Measurements from ENCODE around the gene PIN1. TPM values are rescaled to one million over a fixed set of nuclear protein-coding genes. Genes with fewer than 3 reads are reported as not detected.

Gene PIN1
- total RNA-seq, 1 experiment from 2014 or later: 63.3 TPM

DNA sequence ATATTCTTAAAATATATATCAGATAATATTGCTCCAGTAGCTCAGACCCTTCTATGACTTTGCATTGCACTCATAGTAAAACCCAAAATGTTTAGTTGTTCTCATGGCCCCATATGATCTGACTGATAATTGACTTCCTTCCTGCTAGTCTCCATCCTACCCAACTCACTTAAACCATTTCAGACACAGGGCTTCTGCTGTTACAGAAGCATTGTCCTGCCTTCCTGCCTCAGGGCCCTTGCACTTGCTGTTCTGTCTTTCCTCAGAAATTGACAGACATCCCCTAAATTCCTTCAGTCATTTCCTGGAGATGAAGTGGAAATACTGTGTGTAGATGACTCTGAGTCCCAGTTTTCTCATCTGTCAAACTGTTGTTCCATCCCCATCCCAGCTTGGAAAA is 36.0 kb upstream of the PIN1 start:
- Mint-ChIP-seq H3K27ac (ENCODE audit: unreplicated experiment) (no peak overlapping the region), H3K36me3 (ENCODE audit: insufficient read depth, unreplicated experiment) (no peaks in the 10 kb centered on the region), H3K27me3 (ENCODE audit: insufficient read depth, unreplicated experiment) (no peaks in the 10 kb centered on the region), H3K4me3 (ENCODE audit: unreplicated experiment) (no peak overlapping the region), H3K9me3 (ENCODE audit: unreplicated experiment) (no peaks in the 10 kb centered on the region), H3K4me1 (ENCODE audit: low read depth, unreplicated experiment) (no peaks in the 10 kb centered on the region)
- H3K9me3 ChIP-seq: no peaks in the 10 kb centered on the region
- no peaks in the 10 kb centered on the region for H3K36me3 ChIP-seq (ENCODE audit: control insufficient read depth, insufficient read depth, low read length)
- no peaks in the 10 kb centered on the region for H3K4me1 ChIP-seq
- H3K27me3 ChIP-seq (replicated peaks; ENCODE audit: control insufficient read depth, insufficient read depth, low read length): no peaks in the 10 kb centered on the region
- BruUV-seq (replicated peaks): no TSS peak
- H3K4me3 ChIP-seq (ENCODE audit: low read depth, low read length): no peak overlapping the region
- intact Hi-C loops (cut with micrococcal nuclease; ENCODE audit: unreplicated experiment): loop anchor here (5.0 kb wide), 1 partner anchor 592 kb away; no protein-coding TSS in a partner anchor
- CTCF ChIA-PET: no interaction called here
- no peak for TF ChIP-seq CTCF (IDR thresholded peaks at IDR 0.05; ENCODE audit: insufficient read depth in 1 of 2, low read depth in 1 of 2, low read length in 1 of 2, severe bottlenecking in 1 of 2, unreplicated experiment in 1 of 2)
- POLR2A ChIA-PET: interaction anchor here (0.6 kb wide), 1 partner anchor 31 kb away, joined by 5 read pairs; no protein-coding TSS in a partner anchor
- DNase-seq: no peak

DNA sequence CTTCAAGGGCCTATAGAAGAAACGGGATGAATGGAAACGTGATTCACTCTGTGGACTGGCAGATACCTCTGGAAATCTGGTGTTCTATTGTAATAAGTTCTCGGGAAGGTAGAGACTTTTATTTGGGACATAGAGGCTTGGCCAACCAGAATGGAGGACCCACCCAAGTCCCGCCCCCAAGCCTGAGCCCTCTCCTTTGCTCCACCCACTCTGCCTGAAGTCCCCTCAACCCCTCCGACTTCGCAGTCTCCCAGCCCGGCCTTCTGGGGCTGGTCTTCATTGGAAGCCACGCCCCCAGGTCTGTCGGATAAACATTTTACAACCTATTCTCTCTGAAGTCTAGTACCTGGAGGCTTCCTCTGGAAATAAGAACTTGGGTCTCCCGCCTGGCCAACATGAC is 33.1 kb upstream of the PIN1 start:
- no peaks in the 10 kb centered on the region for H3K36me3 ChIP-seq (ENCODE audit: control insufficient read depth, insufficient read depth, low read length)
- Mint-ChIP-seq H3K27ac (ENCODE audit: unreplicated experiment) (no peak overlapping the region), H3K4me1 (ENCODE audit: low read depth, unreplicated experiment) (no peaks in the 10 kb centered on the region), H3K4me3 (ENCODE audit: unreplicated experiment) (no peak overlapping the region), H3K27me3 (ENCODE audit: insufficient read depth, unreplicated experiment) (no peaks in the 10 kb centered on the region), H3K9me3 (ENCODE audit: unreplicated experiment) (no peaks in the 10 kb centered on the region), H3K36me3 (ENCODE audit: insufficient read depth, unreplicated experiment) (no peaks in the 10 kb centered on the region)
- CTCF ChIA-PET: no interaction called here
- intact Hi-C loops (cut with micrococcal nuclease; ENCODE audit: unreplicated experiment): no loop called here
- TF ChIP-seq CTCF (IDR thresholded peaks at IDR 0.05; ENCODE audit: insufficient read depth in 1 of 2, low read depth in 1 of 2, low read length in 1 of 2, severe bottlenecking in 1 of 2, unreplicated experiment in 1 of 2): no peak
- no peaks in the 10 kb centered on the region for H3K4me1 ChIP-seq
- no peaks in the 10 kb centered on the region for H3K9me3 ChIP-seq
- H3K27me3 ChIP-seq (replicated peaks; ENCODE audit: control insufficient read depth, insufficient read depth, low read length): no peaks in the 10 kb centered on the region
- DNase-seq: no peak
- no peak overlapping the region for H3K4me3 ChIP-seq (ENCODE audit: low read depth, low read length)
- no TSS peak for BruUV-seq (replicated peaks)
- POLR2A ChIA-PET: no interaction called here

DNA sequence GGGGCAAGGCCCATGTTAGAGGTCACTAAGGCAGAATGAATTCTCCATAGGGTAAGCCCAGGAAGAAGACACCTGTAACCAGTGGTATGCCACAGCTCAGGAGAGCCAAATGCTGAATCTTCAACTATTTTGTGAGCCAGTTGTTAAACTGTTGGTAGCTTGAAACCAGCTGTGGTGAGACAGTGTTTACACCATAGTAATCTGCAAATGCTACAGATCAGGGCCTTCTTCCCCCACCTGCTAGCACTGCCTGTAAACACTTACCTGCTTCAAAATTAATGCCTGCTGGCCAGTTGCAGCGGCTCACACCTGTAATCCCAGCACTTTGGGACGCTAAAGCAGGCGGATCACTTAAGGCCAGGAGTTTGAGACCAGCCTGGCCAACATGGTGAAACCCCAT is 28.3 kb upstream of the PIN1 start:
- TF ChIP-seq CTCF (IDR thresholded peaks at IDR 0.05; ENCODE audit: insufficient read depth in 1 of 2, low read depth in 1 of 2, low read length in 1 of 2, severe bottlenecking in 1 of 2, unreplicated experiment in 1 of 2): no peak
- H3K4me1 Mint-ChIP-seq (ENCODE audit: low read depth, unreplicated experiment): no peaks in the 10 kb centered on the region
- ChIA-PET POLR2A (no interaction called here), CTCF (no interaction called here)
- H3K36me3 Mint-ChIP-seq (ENCODE audit: insufficient read depth, unreplicated experiment): peaks cover 8% of the 10 kb centered on the region
- DNase-seq: no peak
- intact Hi-C loops (cut with micrococcal nuclease; ENCODE audit: unreplicated experiment): no loop called here
- no peaks in the 10 kb centered on the region for H3K27me3 Mint-ChIP-seq (ENCODE audit: insufficient read depth, unreplicated experiment)
- H3K4me1 ChIP-seq: no peaks in the 10 kb centered on the region
- no TSS peak for BruUV-seq (replicated peaks)
- H3K9me3 ChIP-seq: no peaks in the 10 kb centered on the region
- no peak overlapping the region for H3K4me3 Mint-ChIP-seq (ENCODE audit: unreplicated experiment)
- H3K36me3 ChIP-seq (ENCODE audit: control insufficient read depth, insufficient read depth, low read length): peaks cover 2% of the 10 kb centered on the region
- no peaks in the 10 kb centered on the region for H3K9me3 Mint-ChIP-seq (ENCODE audit: unreplicated experiment)
- no peak overlapping the region for H3K4me3 ChIP-seq (ENCODE audit: low read depth, low read length)
- no peaks in the 10 kb centered on the region for H3K27me3 ChIP-seq (replicated peaks; ENCODE audit: control insufficient read depth, insufficient read depth, low read length)
- no peak overlapping the region for H3K27ac Mint-ChIP-seq (ENCODE audit: unreplicated experiment)

Data from Caco-2 (cell line).